H54 (cell line): ENCODE results near the gene OVOL3.
"Not testable (repeated sequence)": the region's sequence is repeated elsewhere in the genome, so short reads cannot be mapped to it uniquely, and the experiment has no call there.

Source experiments
- DNase-seq: peaks from one replicate; pipeline ENCODE4 v3.0.0; 2011; ENCODE audit warnings: low spot score, mixed read lengths; ENCODE audit not compliant: insufficient read length
- FAIRE-seq: peaks from 3 replicates; lab custom pipeline; 2011; peaks lifted over from hg19 to GRCh38; lab: Jason Lieb, UNC
- POLR2A ChIP-seq: IDR thresholded peaks from 2 replicates; pipeline ENCODE4 v1.6.1; 2011; ENCODE audit warnings: low read depth, mild to moderate bottlenecking, low read length

Gene OVOL3

DNA sequence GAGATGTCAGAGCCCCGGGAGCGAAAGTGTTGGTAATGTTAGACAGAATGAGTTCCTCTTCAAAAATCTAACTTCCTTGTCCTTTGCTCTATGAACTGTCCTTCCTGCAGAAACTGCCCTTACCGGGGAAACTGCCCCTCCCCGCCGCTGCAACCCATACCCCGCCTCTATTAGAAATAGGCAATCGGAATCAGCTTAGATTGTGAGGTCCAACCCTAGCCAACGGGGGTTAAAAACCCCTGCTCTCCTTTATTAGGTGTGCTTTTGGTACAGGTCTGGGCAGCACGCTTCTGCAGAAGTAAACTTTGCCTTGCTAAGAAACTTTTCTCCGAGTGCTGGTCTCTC is 17.4 kb downstream of the OVOL3 start:
- FAIRE-seq (no peak), DNase-seq (no peak)
- no peak for TF ChIP-seq POLR2A

DNA sequence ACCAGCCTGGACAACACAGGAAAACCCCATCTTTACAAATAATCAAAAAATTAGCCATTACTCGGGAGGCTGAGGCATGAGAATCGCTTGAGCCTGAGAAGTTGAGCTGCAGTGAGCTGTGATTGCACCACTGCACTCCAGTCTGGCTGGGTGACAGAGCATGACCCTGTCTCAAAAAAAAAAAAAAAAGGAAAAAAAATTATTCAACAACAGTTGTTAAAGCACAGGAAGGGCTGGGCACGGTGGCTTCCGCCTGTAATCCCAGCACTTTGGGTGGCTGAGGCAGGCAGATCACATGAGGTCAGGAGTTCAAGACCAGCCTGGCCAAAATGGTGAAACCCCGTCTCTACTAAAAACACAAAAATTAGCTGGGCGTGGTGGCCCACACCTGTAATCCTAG is 20.3 kb downstream of the OVOL3 start:
- not testable (repeated sequence) for FAIRE-seq, DNase-seq

DNA sequence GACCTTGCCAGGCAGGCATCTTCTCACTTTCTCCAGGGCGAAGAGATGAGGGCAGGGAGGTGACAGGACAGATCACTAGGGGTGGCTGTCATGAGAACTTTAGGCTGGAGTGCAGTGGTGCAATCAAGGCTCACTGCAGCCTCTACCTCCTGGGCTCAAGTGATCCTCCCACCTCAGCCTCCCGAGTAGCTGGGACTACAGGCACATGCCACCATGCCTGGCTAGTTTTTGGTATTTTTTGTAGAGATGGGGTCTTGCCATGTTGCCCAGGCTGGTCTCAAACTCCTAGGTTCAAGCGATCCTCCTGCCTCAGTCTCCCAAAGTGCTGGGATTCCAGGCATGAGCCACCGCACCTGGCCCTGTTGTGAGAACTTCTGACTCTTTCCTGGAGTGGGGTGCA is 23.9 kb downstream of the OVOL3 start:
- not testable (repeated sequence) for DNase-seq, FAIRE-seq

- TF ChIP-seq POLR2A = no peak
- FAIRE-seq = peak; percentile 73
- DNase-seq = peak; percentile 90
These were observed 26.2 kb downstream of the OVOL3 start for GRCh38 chr19:36136964-36137686.

DNA sequence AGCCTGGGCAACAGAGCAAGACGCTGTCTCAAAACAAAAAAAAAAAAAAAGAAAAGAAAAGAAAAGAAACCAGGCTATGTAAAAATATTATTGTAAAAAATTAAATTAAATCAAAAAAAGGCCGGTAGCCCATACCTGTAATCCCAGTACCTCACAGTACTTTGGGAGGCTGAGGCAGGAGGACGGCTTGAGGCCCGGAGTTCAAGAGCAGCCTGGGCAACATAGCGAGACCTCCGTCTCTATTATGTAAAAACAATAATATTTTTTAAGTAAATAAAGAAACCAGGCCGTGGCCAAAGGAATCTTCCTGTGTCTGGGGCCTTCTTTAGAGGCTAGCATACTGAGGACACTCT is 28.2 kb downstream of the OVOL3 start:
- TF ChIP-seq POLR2A = no peak
- no peak for FAIRE-seq
- DNase-seq = no peak

DNA sequence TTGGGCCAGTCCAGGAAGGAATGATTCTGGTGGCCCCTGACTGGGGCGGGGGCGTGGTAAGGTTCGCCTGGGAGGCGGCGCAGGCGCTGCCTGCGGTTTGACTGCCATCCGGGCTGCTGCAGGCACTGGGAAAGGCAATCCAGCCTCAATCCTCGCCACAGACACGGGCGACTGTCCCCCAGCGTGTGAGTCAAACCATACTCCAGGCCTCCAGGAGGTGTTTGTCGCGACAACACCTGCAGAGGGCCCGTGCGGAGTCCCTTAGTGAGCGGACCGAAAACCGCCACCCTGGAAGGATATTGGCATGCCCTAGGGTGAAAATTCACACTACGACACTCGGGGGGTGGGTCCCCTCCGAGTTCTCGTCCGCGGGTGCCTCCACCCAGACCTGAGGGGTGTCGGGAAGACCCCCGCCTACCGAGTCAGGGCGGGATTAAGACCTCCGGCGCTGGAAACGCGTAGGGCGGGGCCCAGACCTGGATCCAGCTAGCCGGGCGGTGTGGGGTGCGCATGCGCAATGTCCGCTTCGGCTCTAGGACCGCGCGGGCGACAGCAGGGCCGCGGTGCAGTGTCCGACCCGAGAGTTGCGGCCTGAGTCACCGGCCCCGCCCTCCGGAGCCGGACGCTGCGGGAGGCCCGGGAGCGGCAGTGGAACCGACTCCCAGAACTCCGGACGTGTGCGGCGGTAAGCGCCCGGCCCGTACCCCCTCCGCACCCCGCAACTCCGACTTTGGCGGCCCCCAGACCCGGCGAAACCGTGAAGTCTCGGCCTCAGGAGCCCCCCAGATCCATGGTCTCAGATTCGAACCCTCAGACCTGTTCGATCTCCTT is 28.7 kb downstream of the OVOL3 start, which contains the start of gene CAPNS1:
TSS of gene CAPNS1 (plus strand) at position 594 of the 831 bp plus-strand sequence. CDS start 946 bp downstream, outside the sequence.
- DNase-seq (peak; percentile 98), FAIRE-seq (no peak)
- TF ChIP-seq POLR2A = peak; percentile 92

- no peak; the same call in 1 of the 2 replicates for TF ChIP-seq POLR2A
- FAIRE-seq (no peak), DNase-seq (peak; percentile 95)
These were observed 29.5 kb downstream of the OVOL3 start for GRCh38 chr19:36140304-36141038.

GRCh38 chr19:36141039-36141927 is 30.3 kb downstream of the OVOL3 start:
- DNase-seq = peak; percentile 87
- peak; percentile 57 for TF ChIP-seq POLR2A
- FAIRE-seq = no peak

DNA sequence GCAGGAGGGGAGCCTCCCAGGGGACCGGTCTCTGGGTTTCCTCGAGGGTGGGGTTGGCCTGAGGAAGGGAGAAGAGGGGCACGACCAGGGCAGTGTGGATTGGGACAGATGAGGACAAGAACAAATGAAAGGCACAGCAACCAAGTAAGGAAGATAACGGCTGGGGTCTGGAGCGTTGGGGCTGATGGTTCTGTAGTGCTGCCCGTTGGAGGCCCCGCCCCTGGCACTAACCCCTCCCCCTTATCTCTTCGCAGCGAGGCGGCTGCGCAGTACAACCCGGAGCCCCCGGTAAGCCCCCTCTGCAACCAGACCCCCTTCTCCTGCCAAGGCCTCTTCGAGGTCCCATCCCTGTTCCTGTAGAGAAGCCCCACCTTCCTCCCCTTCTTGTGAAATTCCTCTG is 31.1 kb downstream of the OVOL3 start:
- no peak for DNase-seq
- no peak for FAIRE-seq
- TF ChIP-seq POLR2A = no peak

DNA sequence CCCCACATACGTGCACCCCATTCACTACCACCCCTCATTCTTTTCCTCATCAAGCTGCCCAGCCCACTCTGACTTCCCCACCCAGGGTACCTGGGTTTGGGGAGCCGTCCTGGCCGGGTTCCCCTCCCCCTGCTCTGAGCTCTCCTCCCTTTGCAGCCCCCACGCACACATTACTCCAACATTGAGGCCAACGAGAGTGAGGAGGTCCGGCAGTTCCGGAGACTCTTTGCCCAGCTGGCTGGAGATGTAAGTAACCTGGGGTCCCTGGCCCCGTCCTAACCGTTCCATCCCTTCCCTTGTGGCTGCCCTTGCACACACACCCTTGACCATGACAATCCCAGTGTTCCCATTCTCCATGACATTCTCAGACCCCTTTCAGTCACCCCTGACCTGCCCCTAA is 31.6 kb downstream of the OVOL3 start:
- FAIRE-seq = no peak
- no peak for DNase-seq
- no peak for TF ChIP-seq POLR2A

DNA sequence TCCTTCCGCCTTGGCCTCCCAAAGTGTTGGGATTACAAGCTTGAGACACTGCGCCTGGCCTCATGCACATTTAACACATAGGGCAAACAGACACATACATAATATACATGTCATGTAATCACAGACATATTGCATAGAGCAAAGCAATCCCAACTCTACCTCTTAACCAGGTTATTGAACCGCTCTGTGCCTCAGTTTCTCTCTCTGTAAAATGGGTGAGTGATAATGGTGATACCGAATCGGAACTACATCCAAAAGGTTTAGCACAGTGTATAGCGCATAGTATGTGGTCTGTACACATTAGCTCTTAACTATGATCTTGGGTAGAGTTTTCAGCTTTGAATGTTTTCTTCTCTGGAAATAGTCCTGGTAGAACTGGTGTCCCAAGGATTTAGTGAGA is 33.7 kb downstream of the OVOL3 start:
- no peak for TF ChIP-seq POLR2A
- no peak for FAIRE-seq
- no peak for DNase-seq

DNA sequence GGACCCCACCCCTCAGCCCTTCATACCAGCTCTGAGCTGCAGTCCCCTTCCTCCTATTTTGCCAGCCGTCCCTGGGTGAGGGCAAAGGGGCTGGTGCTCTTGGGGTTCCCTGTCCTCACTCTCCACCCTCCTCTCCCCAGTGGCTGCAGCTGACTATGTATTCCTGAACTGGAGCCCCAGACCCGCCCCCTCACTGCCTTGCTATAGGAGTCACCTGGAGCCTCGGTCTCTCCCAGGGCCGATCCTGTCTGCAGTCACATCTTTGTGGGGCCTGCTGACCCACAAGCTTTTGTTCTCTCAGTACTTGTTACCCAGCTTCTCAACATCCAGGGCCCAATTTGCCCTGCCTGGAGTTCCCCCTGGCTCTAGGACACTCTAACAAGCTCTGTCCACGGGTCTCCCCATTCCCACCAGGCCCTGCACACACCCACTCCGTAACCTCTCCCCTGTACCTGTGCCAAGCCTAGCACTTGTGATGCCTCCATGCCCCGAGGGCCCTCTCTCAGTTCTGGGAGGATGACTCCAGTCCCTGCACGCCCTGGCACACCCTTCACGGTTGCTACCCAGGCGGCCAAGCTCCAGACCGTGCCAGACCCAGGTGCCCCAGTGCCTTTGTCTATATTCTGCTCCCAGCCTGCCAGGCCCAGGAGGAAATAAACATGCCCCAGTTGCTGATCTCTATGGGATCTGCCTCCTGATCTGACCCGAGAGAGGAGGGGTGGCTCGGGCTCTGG is 38.9 kb downstream of the OVOL3 start:
- no peak for DNase-seq
- no peak for TF ChIP-seq POLR2A
- no peak for FAIRE-seq

DNA sequence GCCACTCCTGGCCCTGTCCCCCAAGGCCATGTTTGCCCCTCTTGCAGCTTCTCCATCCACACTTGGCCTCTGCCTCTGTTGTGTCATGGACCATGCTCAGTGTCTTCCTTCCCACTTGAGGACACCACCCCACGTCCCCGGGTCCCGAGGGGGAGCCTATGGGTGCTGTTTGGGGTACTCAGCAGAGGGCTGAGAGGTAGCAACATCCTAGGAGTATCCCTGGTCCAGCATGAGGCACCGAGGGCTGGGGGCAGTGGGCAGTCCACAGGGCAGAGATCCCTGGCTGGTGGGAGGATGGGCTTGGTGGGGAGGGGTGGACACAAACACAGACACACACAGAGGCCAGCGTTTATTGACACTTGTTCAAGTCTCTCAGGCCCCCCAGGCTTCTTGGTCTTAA is 39.6 kb downstream of the OVOL3 start:
- TF ChIP-seq POLR2A = no peak
- DNase-seq (no peak), FAIRE-seq (no peak)
